ENCODE results near the gene ROPN1L.

ROPN1L gene

DNA sequence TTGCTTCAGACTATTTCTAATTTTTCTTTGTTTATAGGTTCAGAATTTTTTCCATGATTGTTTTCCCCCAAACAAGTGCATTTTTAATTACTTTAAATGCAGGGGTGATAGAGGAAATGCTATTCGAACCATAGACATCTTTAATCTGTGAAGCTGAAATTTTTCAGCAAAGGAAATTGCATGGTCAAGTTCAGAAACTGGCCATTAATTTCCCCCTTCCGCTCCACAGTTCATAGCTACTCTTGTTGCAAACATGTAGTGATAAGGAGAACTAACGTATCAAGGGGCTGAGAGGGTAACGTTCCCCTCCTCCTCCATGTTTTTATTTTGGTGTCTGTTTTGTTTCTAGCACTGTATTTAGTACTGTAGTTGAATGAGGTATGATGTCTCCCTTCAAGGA, 3.4 kb upstream of the ROPN1L start:
- in situ Hi-C loops (cut with HindIII; ENCODE audit: low pct_unique_long_range_greater_than_20kb, low sequenced_read_pairs), result no loop called here
- DNase-seq (ENCODE audit: low read depth in 1 of 2, low spot score in 1 of 2), result no peak
- no peak for TF ChIP-seq JUND (IDR thresholded peaks at IDR 0.05; ENCODE audit: low read depth)

DNA sequence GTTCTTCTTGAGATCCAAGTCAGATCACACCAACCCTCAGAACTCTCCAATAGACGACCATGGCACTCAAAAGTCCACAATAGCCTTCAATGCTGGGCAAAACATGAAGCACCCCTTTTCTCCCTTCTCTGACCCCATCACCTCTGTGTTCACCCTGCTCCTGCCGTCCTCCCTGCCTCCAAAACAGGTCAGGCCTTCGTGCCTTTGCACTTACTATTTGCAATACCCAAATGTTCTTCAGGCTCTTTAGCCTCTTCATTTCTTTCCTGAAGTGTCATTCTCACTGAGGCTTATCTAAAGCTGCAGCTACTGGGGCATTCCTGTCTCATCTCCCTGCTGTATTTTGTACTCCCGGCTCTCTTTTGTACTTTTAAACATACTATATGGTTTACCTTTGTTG, 2.0 kb upstream of the ROPN1L start:
- in situ Hi-C loops (cut with HindIII; ENCODE audit: low pct_unique_long_range_greater_than_20kb, low sequenced_read_pairs), result no loop called here
- no peak for DNase-seq (ENCODE audit: low read depth in 1 of 2, low spot score in 1 of 2)
- no peak for TF ChIP-seq JUND (IDR thresholded peaks at IDR 0.05; ENCODE audit: low read depth)

GRCh38 chr5:10440367-10440990, 1.2 kb upstream of the ROPN1L start:
- TF ChIP-seq JUND (IDR thresholded peaks at IDR 0.05; ENCODE audit: low read depth), result no peak
- in situ Hi-C loops (cut with HindIII; ENCODE audit: low pct_unique_long_range_greater_than_20kb, low sequenced_read_pairs), result no loop called here
- no peak for DNase-seq (ENCODE audit: low read depth in 1 of 2, low spot score in 1 of 2)

DNA sequence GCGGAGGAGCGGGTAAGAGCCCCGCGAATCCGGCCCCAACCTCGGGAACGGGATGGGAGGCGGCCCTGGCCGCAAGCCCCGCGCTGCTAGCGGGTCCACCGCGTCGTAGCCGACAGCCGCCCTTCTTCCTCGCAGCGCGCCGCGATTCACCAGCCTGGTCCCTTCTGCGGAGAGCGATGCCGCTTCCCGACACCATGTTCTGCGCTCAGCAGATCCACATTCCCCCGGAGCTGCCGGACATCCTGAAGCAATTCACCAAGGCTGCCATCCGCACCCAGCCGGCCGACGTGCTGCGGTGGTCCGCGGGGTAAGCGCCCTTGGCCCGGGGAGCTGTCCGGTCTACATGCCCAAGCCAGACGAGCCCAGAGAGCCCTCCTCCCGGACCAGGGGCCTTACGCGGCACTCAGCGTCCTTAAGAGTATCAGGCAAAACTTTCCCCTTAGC, 335 bp downstream of the ROPN1L start:
- DNase-seq (ENCODE audit: low read depth in 1 of 2, low spot score in 1 of 2), result peak in 1 of 2 experiments; percentile 43
- no peak for TF ChIP-seq JUND (IDR thresholded peaks at IDR 0.05; ENCODE audit: low read depth)
- in situ Hi-C loops (cut with HindIII; ENCODE audit: low pct_unique_long_range_greater_than_20kb, low sequenced_read_pairs), result no loop called here

DNA sequence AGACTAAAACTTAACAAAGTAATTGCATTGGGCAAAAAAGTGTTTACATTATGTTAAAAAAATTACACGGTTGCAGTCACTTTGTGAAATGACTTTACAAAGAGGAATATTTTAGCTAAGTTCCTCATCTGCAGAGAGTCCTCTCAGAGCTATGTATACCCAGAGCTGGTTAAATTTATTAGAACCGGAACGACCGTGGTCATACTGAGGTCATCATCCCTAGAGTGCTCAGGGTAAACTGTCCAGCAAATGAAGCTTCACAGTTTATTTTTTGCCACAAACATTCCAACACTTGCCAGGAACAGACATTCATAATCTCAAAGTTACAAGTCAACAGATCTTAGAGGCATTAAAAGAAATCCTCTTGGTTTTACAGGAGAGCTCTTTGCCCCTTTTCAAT, 897 bp downstream of the ROPN1L start:
- in situ Hi-C loops (cut with HindIII; ENCODE audit: low pct_unique_long_range_greater_than_20kb, low sequenced_read_pairs), result no loop called here
- TF ChIP-seq JUND (IDR thresholded peaks at IDR 0.05; ENCODE audit: low read depth), result no peak
- DNase-seq (ENCODE audit: low read depth in 1 of 2, low spot score in 1 of 2), result no peak

- TF ChIP-seq JUND (IDR thresholded peaks at IDR 0.05; ENCODE audit: low read depth), result no peak
- DNase-seq (ENCODE audit: low read depth in 1 of 2, low spot score in 1 of 2), result no peak
- in situ Hi-C loops (cut with HindIII; ENCODE audit: low pct_unique_long_range_greater_than_20kb, low sequenced_read_pairs), result no loop called here
Measured at GRCh38 chr5:10445352-10445751, 3.7 kb downstream of the ROPN1L start.

DNA sequence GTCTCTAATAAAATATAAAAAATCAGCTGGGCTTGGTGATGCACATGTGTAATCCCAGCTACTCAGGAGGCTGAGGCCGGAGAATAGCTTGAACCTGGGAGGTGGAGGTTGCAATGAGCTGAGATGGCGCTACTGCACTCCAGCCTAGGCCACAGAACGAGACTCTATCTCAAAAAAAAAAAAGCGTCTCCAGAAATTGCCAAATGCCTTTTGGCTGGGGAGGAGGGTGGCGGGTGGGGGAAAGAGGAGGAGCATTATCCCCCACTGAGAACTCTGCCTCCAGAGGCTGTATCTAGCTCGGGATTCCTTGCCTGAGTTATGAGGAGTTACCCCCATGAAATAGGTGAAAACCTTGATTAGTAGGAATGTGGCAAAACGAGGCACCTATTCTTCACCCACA, 4.8 kb downstream of the ROPN1L start:
- in situ Hi-C loops (cut with HindIII; ENCODE audit: low pct_unique_long_range_greater_than_20kb, low sequenced_read_pairs), result no loop called here
- DNase-seq (ENCODE audit: low read depth in 1 of 2, low spot score in 1 of 2), result no peak
- TF ChIP-seq JUND (IDR thresholded peaks at IDR 0.05; ENCODE audit: low read depth), result no peak

- in situ Hi-C loops (cut with HindIII; ENCODE audit: low pct_unique_long_range_greater_than_20kb, low sequenced_read_pairs), result no loop called here
- DNase-seq (ENCODE audit: low read depth in 1 of 2, low spot score in 1 of 2), result no peak
- no peak for TF ChIP-seq JUND (IDR thresholded peaks at IDR 0.05; ENCODE audit: low read depth)
Measured at GRCh38 chr5:10447041-10447440, 5.4 kb downstream of the ROPN1L start.

GRCh38 chr5:10448754-10449360, 7.2 kb downstream of the ROPN1L start:
- no peak for TF ChIP-seq JUND (IDR thresholded peaks at IDR 0.05; ENCODE audit: low read depth)
- in situ Hi-C loops (cut with HindIII; ENCODE audit: low pct_unique_long_range_greater_than_20kb, low sequenced_read_pairs), result no loop called here
- DNase-seq (ENCODE audit: low read depth in 1 of 2, low spot score in 1 of 2), result no peak

GRCh38 chr5:10451137-10451824, 9.6 kb downstream of the ROPN1L start:
- no peak for DNase-seq (ENCODE audit: low read depth in 1 of 2, low spot score in 1 of 2)
- in situ Hi-C loops (cut with HindIII; ENCODE audit: low pct_unique_long_range_greater_than_20kb, low sequenced_read_pairs), result no loop called here
- TF ChIP-seq JUND (IDR thresholded peaks at IDR 0.05; ENCODE audit: low read depth), result no peak

DNA sequence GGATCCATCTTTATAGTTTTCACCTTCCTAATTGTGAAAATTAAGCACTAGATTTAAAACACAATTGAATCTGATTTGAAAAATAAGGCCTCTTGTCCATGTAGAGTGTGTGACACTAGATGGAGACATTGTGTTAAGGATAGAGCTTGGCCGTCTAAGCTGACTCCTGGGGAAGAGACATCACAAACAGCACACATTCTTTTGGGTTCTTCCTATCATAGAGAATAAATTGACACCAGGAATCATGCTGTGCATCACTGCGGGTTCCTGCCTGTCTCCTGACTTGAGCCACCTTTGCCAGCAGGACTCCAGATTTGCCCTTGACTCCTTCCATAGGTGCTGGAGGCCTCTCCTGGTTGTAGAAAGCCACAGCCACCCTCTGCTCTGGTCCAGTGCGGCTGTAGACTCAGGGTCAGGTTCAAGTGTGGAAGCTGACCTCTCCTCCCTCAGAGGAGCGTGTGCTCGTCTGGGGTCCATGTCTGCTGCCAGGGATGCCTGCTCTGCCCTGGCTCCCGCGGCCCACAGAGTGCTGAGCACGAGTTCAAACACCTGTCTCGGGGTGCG, 11.2 kb downstream of the ROPN1L start:
- peak; percentile 48 to 84 for DNase-seq (ENCODE audit: low read depth in 1 of 2, low spot score in 1 of 2)
- in situ Hi-C loops (cut with HindIII; ENCODE audit: low pct_unique_long_range_greater_than_20kb, low sequenced_read_pairs), result no loop called here
- TF ChIP-seq JUND (IDR thresholded peaks at IDR 0.05; ENCODE audit: low read depth), result no peak

- in situ Hi-C loops (cut with HindIII; ENCODE audit: low pct_unique_long_range_greater_than_20kb, low sequenced_read_pairs), result no loop called here
- TF ChIP-seq JUND (IDR thresholded peaks at IDR 0.05; ENCODE audit: low read depth), result no peak
- DNase-seq (ENCODE audit: low read depth in 1 of 2, low spot score in 1 of 2), result peak in 1 of 2 experiments; percentile 60
Measured at GRCh38 chr5:10453545-10453944, 11.9 kb downstream of the ROPN1L start.

All from T47D (cell line).